ENCODE measurements around the gene SH2D4B.

DNA sequence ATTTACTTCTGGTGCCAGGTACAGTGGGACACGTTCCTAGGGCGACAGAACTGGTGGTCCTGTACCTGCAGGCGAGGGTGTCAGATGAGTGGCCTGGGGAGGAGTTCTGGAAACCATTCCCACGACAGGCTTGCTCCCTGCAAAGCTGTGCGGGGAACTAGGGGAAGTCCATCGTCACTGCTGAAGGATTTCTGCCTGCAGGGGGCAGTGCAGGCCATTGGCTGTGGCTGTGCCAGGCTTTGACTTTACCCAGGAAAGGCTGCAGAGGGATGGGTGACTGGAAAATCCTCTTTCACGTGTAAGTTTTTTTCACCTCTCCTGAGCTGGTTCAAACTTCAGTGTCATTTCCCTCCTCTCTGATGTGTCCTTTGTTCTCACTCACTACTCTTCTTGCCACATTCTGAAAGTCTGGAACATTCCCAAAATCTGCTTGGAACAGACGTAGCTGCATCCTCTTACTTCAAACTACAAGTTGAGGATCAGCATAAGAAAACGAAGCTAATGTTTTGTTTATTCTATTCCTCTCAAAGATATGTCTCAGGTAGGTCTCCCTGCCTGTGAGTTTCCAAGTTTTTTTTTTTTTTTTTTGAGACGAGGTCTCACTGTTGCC lies 126.5 kb downstream of the SH2D4B start:
- TF ChIP-seq POLR2A (IDR thresholded peaks at IDR 0.05) (no peak), POLR2AphosphoS5 (IDR thresholded peaks at IDR 0.05) (no peak)
- TF ChIP-seq, protein P1, sequence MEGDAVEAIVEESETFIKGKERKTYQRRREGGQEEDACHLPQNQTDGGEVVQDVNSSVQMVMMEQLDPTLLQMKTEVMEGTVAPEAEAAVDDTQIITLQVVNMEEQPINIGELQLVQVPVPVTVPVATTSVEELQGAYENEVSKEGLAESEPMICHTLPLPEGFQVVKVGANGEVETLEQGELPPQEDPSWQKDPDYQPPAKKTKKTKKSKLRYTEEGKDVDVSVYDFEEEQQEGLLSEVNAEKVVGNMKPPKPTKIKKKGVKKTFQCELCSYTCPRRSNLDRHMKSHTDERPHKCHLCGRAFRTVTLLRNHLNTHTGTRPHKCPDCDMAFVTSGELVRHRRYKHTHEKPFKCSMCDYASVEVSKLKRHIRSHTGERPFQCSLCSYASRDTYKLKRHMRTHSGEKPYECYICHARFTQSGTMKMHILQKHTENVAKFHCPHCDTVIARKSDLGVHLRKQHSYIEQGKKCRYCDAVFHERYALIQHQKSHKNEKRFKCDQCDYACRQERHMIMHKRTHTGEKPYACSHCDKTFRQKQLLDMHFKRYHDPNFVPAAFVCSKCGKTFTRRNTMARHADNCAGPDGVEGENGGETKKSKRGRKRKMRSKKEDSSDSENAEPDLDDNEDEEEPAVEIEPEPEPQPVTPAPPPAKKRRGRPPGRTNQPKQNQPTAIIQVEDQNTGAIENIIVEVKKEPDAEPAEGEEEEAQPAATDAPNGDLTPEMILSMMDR (IDR thresholded peaks at IDR 0.05), result peak in 4 of 7 experiments; percentile 61 to 77 (median 66)
